Lower lobe of right lung (tissue), 2 donors: ENCODE results near the gene CHST13. TPM values are rescaled to one million over a fixed set of nuclear protein-coding genes. Genes with fewer than 3 reads are reported as not detected.
A peak's percentile ranks its signal among the peaks of the same experiment; 100 is the strongest.

Experiments
- ATAC-seq, 2 donors: fragments of 200-7000 bp; cut with Tn5 transposase; one replicate each; pipeline ENCODE4 v1.9.1; 2020 to 2022; ENCODE audit warnings: mild to moderate bottlenecking in 2 of 2, moderate library complexity in 2 of 2
- DNase-seq: peaks from one replicate; pipeline ENCODE4 v3.0.0-alpha.2; 2020
- H3K27ac ChIP-seq: fragments of 200-600 bp; one replicate; pipeline ENCODE4 v1.8.0; 2022
- H3K27me3 ChIP-seq: fragments of 200-600 bp; one replicate; pipeline ENCODE4 v1.8.0; 2022; ENCODE audit warnings: low read depth
- H3K36me3 ChIP-seq: fragments of 200-600 bp; one replicate; pipeline ENCODE4 v1.8.0; 2022; ENCODE audit warnings: mild to moderate bottlenecking
- H3K4me1 ChIP-seq: fragments of 200-600 bp; one replicate; pipeline ENCODE4 v1.8.0; 2022
- H3K4me3 ChIP-seq: fragments of 200-600 bp; one replicate; pipeline ENCODE4 v1.8.0; 2022; ENCODE audit warnings: mild to moderate bottlenecking
- H3K9me3 ChIP-seq: fragments of 200-600 bp; one replicate; pipeline ENCODE4 v1.8.0; 2022
- CTCF ChIP-seq: fragments of 200-600 bp; IDR thresholded peaks from one replicate; pipeline ENCODE4 v1.8.0; 2022; ENCODE audit warnings: antibody characterized with exemption, mild to moderate bottlenecking
- intact Hi-C: fragments of 100-400 bp; cut with DNase I; formaldehyde crosslinking; loops from one replicate; pipeline ENCODE4 v1.11.0; 2022
- total RNA-seq: library from RNA; stranded (reverse); fragmentation: NEBNext Ultra II Directional; extraction: Animal tissue kit (Norgen Biotek cat#: 25700); gene quantifications from one replicate; pipeline ENCODE4 v1.2.1, GENCODE V29; 2021
- donor health status: DM: no; HTN: yes; CAD: no; lungs with severe emphysema.

The CHST13 gene
- total RNA-seq, 1 donor from 2014 or later: 1.5 TPM

GRCh38 chr3:126528419-126528799 is 4.5 kb downstream of the CHST13 start:
- no peaks in the 10 kb centered on the region for H3K9me3 ChIP-seq
- DNase-seq (peak; percentile 5), ATAC-seq (no peak)
- H3K4me3 ChIP-seq: no peak overlapping the region
- no peak for TF ChIP-seq CTCF
- H3K27ac ChIP-seq: peak overlapping the region; percentile 46
- peaks cover 19% of the 10 kb centered on the region for H3K27me3 ChIP-seq
- H3K36me3 ChIP-seq: no peaks in the 10 kb centered on the region
- peaks cover 9% of the 10 kb centered on the region for H3K4me1 ChIP-seq
- intact Hi-C loops: no loop called here

GRCh38 chr3:126528800-126529541 is 5.0 kb downstream of the CHST13 start:
- intact Hi-C loops: no loop called here
- H3K27me3 ChIP-seq: peaks cover 14% of the 10 kb centered on the region
- ATAC-seq (no peak), DNase-seq (peak; percentile 44)
- H3K27ac ChIP-seq: peak overlapping the region; percentile 46
- H3K36me3 ChIP-seq: no peaks in the 10 kb centered on the region
- TF ChIP-seq CTCF: no peak
- H3K9me3 ChIP-seq: no peaks in the 10 kb centered on the region
- peaks cover 9% of the 10 kb centered on the region for H3K4me1 ChIP-seq
- H3K4me3 ChIP-seq: no peak overlapping the region

GRCh38 chr3:126529585-126530170 is 5.7 kb downstream of the CHST13 start:
- peak; percentile 30 for DNase-seq
- ATAC-seq: peak; percentile 6 to 18
- Histone ChIP-seq H3K9me3 (no peaks in the 10 kb centered on the region), H3K27ac (peak overlapping the region; percentile 68), H3K4me1 (peaks cover 4% of the 10 kb centered on the region), H3K36me3 (no peaks in the 10 kb centered on the region), H3K27me3 (peaks cover 7% of the 10 kb centered on the region), H3K4me3 (no peak overlapping the region)
- TF ChIP-seq CTCF: no peak
- intact Hi-C loops: no loop called here

GRCh38 chr3:126530171-126531050 is 6.5 kb downstream of the CHST13 start:
- Histone ChIP-seq H3K27ac (peak overlapping the region; percentile 68), H3K4me3 (no peak overlapping the region), H3K9me3 (no peaks in the 10 kb centered on the region), H3K4me1 (no peaks in the 10 kb centered on the region), H3K36me3 (no peaks in the 10 kb centered on the region), H3K27me3 (no peaks in the 10 kb centered on the region)
- DNase-seq (peak; percentile 80), ATAC-seq (peak; percentile 45 to 83)
- TF ChIP-seq CTCF: no peak
- intact Hi-C loops: no loop called here

GRCh38 chr3:126531051-126531330 is 7.0 kb downstream of the CHST13 start:
- Histone ChIP-seq H3K36me3 (no peaks in the 10 kb centered on the region), H3K9me3 (no peaks in the 10 kb centered on the region), H3K4me1 (no peaks in the 10 kb centered on the region), H3K4me3 (no peak overlapping the region), H3K27ac (peak overlapping the region; percentile 68), H3K27me3 (no peaks in the 10 kb centered on the region)
- intact Hi-C loops: no loop called here
- TF ChIP-seq CTCF: no peak
- DNase-seq (peak; percentile 42), ATAC-seq (no peak)
